CD4-positive, alpha-beta T cell (primary cell): ENCODE results near the gene PAQR9. TPM values are rescaled to one million over a fixed set of nuclear protein-coding genes. Genes with fewer than 3 reads are reported as not detected.

ENCODE experiments used
- ATAC-seq: fragments of 200-7000 bp; cut with Tn5 transposase; one replicate; pipeline ENCODE4 v1.10.0; 2022; ENCODE audit warnings: mild to moderate bottlenecking; ENCODE audit not compliant: poor library complexity
- CTCF ChIA-PET: fragments of 350-600 bp; sonication (Branson Sonifier 250); formaldehyde crosslinking; loops from one replicate; lab custom pipeline; 2021; ENCODE audit warnings: antibody characterized with exemption, inconsistent platforms; lab: Charles Lee
- POLR2A ChIA-PET: fragments of 350-600 bp; sonication (Branson Sonifier 250); formaldehyde crosslinking; loops from one replicate; lab custom pipeline; 2021; ENCODE audit warnings: antibody characterized with exemption, inconsistent platforms; lab: Charles Lee
- DNase-seq, 14 experiments: peaks; one replicate each; pipeline ENCODE4 v3.0.0-alpha.2; 2013 to 2020; ENCODE audit warnings: mixed read lengths in 2 of 14
- H3K27ac ChIP-seq, 2 donors: one replicate each; pipeline versions ENCODE4 v1.5.1 to v1.7.0; 2013; ENCODE audit warnings: low read length in 2 of 2, low read depth in 1 of 2, mild to moderate bottlenecking in 1 of 2
- H3K27me3 ChIP-seq, 2 experiments: 1 replicate in 1 of 2; 2 replicates in 1 of 2; pipeline versions ENCODE4 v1.6.1 to v1.7.0; 2013; ENCODE audit warnings: low read length in 2 of 2, control low read depth in 1 of 2, mild to moderate bottlenecking in 1 of 2, moderate library complexity in 1 of 2; ENCODE audit not compliant: insufficient read depth in 2 of 2, control insufficient read depth in 1 of 2
- H3K36me3 ChIP-seq: one replicate; pipeline ENCODE4 v1.6.1; 2013; ENCODE audit warnings: low read length, control low read depth; ENCODE audit not compliant: insufficient read depth
- H3K4me1 ChIP-seq: one replicate; pipeline ENCODE4 v1.6.1; 2013; ENCODE audit warnings: low read length, control low read depth; ENCODE audit not compliant: insufficient read depth
- H3K4me3 ChIP-seq: one replicate; pipeline ENCODE4 v1.5.1; 2013; ENCODE audit warnings: mild to moderate bottlenecking, low read length, moderate library complexity
- H3K9me3 ChIP-seq, 2 experiments: 1 replicate in 1 of 2; 2 replicates in 1 of 2; pipeline versions ENCODE4 v1.6.1 to v1.7.0; 2013; ENCODE audit warnings: low read length in 2 of 2, mild to moderate bottlenecking in 2 of 2, control low read depth in 1 of 2, moderate library complexity in 1 of 2; ENCODE audit not compliant: control insufficient read depth in 1 of 2, insufficient read depth in 1 of 2
- H3K27ac Mint-ChIP-seq: one replicate; pipeline ENCODE4 v1.8.0; 2020; ENCODE audit warnings: mixed read lengths
- H3K27me3 Mint-ChIP-seq: one replicate; pipeline ENCODE4 v1.8.0; 2021; ENCODE audit warnings: mixed read lengths
- H3K36me3 Mint-ChIP-seq: one replicate; pipeline ENCODE4 v1.8.0; 2021; ENCODE audit warnings: low read depth, mixed read lengths
- H3K4me1 Mint-ChIP-seq: one replicate; pipeline ENCODE4 v1.8.0; 2021; ENCODE audit warnings: low read depth, mixed read lengths
- H3K4me3 Mint-ChIP-seq: one replicate; pipeline ENCODE4 v1.8.0; 2020; ENCODE audit warnings: mild to moderate bottlenecking, mixed read lengths
- H3K9me3 Mint-ChIP-seq: one replicate; pipeline ENCODE4 v1.8.0; 2020; ENCODE audit warnings: mixed read lengths
- intact Hi-C, 2 experiments: fragments of 100-400 bp; cut with DNase I in 1 of 2; cut with micrococcal nuclease in 1 of 2; formaldehyde crosslinking; loops; one replicate each; pipeline versions ENCODE4 v1.15.1 to v1.9.0; 2023 to 2025; cut with DNase I, micrococcal nuclease
- total RNA-seq, 174 experiments: library from RNA in 2 of 174; stranded (reverse) in 2 of 174; gene quantifications; one replicate each; pipeline ENCODE4 v1.2.3 and lab custom pipeline; 2021 to 2026
- TF ChIP-seq, protein P1 (sequence below): fragments of 200-600 bp; IDR thresholded peaks from one replicate; pipeline ENCODE4 v1.8.0; 2022; ENCODE audit warnings: antibody characterized with exemption, mild to moderate bottlenecking

Gene PAQR9
- total RNA-seq, 2 experiments from 2014 or later, result not detected

DNA sequence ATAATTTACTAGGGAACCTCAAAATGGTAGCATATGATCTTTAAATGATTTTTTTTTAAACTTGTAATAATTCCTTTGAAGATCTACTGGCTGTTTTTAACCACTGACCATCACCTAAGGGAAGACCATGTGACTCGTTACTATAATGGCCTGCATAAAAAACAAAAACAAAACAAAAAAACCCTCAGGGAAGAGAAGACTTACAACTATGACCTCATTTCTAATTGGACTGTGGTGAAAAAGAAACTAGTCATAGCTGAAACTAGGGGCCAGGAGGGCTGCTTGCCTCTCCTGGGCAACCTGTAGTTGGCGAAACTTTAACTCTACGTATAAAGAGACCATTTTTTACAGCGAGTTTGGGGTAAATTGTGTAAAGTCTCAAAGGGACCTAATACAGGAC is 23.0 kb downstream of the PAQR9 start:
- TF ChIP-seq, protein P1, sequence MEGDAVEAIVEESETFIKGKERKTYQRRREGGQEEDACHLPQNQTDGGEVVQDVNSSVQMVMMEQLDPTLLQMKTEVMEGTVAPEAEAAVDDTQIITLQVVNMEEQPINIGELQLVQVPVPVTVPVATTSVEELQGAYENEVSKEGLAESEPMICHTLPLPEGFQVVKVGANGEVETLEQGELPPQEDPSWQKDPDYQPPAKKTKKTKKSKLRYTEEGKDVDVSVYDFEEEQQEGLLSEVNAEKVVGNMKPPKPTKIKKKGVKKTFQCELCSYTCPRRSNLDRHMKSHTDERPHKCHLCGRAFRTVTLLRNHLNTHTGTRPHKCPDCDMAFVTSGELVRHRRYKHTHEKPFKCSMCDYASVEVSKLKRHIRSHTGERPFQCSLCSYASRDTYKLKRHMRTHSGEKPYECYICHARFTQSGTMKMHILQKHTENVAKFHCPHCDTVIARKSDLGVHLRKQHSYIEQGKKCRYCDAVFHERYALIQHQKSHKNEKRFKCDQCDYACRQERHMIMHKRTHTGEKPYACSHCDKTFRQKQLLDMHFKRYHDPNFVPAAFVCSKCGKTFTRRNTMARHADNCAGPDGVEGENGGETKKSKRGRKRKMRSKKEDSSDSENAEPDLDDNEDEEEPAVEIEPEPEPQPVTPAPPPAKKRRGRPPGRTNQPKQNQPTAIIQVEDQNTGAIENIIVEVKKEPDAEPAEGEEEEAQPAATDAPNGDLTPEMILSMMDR, result no peak
- POLR2A ChIA-PET, result no interaction called here
- CTCF ChIA-PET, result no interaction called here
- H3K9me3 Mint-ChIP-seq, result no peaks in the 10 kb centered on the region
- no peaks in the 10 kb centered on the region for H3K27me3 ChIP-seq
- intact Hi-C loops, result no loop called here
- peaks cover 23% of the 10 kb centered on the region for H3K27me3 Mint-ChIP-seq
- H3K36me3 Mint-ChIP-seq, result no peaks in the 10 kb centered on the region
- no peaks in the 10 kb centered on the region for H3K4me1 Mint-ChIP-seq
- no peaks in the 10 kb centered on the region for H3K36me3 ChIP-seq
- DNase-seq, result no peak
- ATAC-seq, result no peak
- no peak overlapping the region for H3K27ac Mint-ChIP-seq
- no peak overlapping the region for H3K4me3 Mint-ChIP-seq
- H3K4me1 ChIP-seq, result peaks cover 7% of the 10 kb centered on the region
- no peak overlapping the region for H3K27ac ChIP-seq
- H3K4me3 ChIP-seq, result no peak overlapping the region
- H3K9me3 ChIP-seq, result no peaks in the 10 kb centered on the region

DNA sequence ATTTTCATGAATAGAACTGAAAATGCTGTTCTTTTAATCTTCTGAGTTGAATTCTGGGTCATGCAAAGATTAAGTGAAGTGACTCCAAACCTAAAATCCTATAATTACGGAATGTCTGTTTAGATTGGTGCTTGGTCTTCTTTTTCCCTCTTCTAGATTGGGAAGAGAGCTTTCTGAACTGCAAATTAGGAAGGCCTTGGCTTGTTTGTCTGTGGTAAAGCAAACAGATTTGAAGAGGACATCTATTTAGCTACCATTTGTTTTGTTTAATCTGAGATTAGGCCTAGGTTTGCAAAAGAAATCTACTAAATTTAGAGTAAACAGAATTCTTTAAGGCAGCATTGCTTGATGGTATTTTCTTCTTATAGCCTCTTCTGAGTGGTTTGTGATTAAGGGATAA is 23.5 kb downstream of the PAQR9 start:
- Mint-ChIP-seq H3K27ac (no peak overlapping the region), H3K36me3 (no peaks in the 10 kb centered on the region), H3K9me3 (no peaks in the 10 kb centered on the region), H3K4me1 (no peaks in the 10 kb centered on the region), H3K4me3 (no peak overlapping the region), H3K27me3 (peaks cover 20% of the 10 kb centered on the region)
- ATAC-seq, result no peak
- no peak for DNase-seq
- H3K4me1 ChIP-seq, result peaks cover 6% of the 10 kb centered on the region
- H3K27me3 ChIP-seq, result no peaks in the 10 kb centered on the region
- TF ChIP-seq, protein P1, result no peak
- H3K27ac ChIP-seq, result no peak overlapping the region
- no peaks in the 10 kb centered on the region for H3K36me3 ChIP-seq
- H3K9me3 ChIP-seq, result no peaks in the 10 kb centered on the region
- intact Hi-C loops, result no loop called here
- ChIA-PET POLR2A (no interaction called here), CTCF (no interaction called here)
- H3K4me3 ChIP-seq, result no peak overlapping the region

DNA sequence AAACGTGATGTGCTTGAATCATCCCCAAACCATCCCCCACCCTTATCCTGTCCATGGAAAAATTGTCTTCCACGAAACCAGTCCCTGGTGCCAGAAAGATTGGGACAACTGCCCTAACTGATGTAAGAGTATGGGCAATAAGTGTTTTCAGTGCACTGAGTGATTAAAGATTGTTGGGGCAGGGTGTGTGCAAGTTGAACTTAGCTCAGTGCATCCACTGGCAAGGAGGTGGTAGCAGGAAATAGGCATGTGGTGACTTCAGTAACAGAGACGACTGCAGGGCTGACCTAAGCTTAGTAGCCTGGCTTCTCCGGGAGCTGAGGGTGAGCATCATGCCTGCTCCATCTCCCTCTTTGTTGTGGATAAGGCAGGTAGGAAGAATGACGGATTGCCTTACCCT is 27.5 kb downstream of the PAQR9 start:
- no peaks in the 10 kb centered on the region for H3K27me3 ChIP-seq
- DNase-seq, result no peak
- intact Hi-C loops, result no loop called here
- Mint-ChIP-seq H3K27me3 (peaks cover 12% of the 10 kb centered on the region), H3K9me3 (no peaks in the 10 kb centered on the region), H3K36me3 (no peaks in the 10 kb centered on the region), H3K27ac (no peak overlapping the region), H3K4me1 (no peaks in the 10 kb centered on the region), H3K4me3 (no peak overlapping the region)
- H3K4me1 ChIP-seq, result no peaks in the 10 kb centered on the region
- H3K9me3 ChIP-seq, result no peaks in the 10 kb centered on the region
- TF ChIP-seq, protein P1, result no peak
- POLR2A ChIA-PET, result no interaction called here
- H3K36me3 ChIP-seq, result no peaks in the 10 kb centered on the region
- CTCF ChIA-PET, result no interaction called here
- ATAC-seq, result no peak
- H3K4me3 ChIP-seq, result no peak overlapping the region
- H3K27ac ChIP-seq, result no peak overlapping the region
